Uterus (tissue), 2 donors: ENCODE measurements around the gene COL6A3.

ENCODE experiments used
- POLR2A ChIP-seq, 2 donors: fragments of 450-650 bp; IDR thresholded peaks; one replicate each; pipeline ENCODE4 v1.6.1; 2016; ENCODE audit warnings: antibody characterized with exemption in 2 of 2, mild to moderate bottlenecking in 1 of 2, moderate library complexity in 1 of 2
- TF ChIP-seq, protein P1 (sequence below), 4 experiments: fragments of 200-600 bp in 2 of 4; fragments of 450-650 bp in 2 of 4; sonication (generic) in 2 of 4; IDR thresholded peaks; one replicate each; pipeline ENCODE4 v1.5.1; 2016 to 2019; ENCODE audit warnings: antibody characterized with exemption in 4 of 4, mild to moderate bottlenecking in 2 of 4, moderate library complexity in 1 of 4

- TF ChIP-seq, protein P1, sequence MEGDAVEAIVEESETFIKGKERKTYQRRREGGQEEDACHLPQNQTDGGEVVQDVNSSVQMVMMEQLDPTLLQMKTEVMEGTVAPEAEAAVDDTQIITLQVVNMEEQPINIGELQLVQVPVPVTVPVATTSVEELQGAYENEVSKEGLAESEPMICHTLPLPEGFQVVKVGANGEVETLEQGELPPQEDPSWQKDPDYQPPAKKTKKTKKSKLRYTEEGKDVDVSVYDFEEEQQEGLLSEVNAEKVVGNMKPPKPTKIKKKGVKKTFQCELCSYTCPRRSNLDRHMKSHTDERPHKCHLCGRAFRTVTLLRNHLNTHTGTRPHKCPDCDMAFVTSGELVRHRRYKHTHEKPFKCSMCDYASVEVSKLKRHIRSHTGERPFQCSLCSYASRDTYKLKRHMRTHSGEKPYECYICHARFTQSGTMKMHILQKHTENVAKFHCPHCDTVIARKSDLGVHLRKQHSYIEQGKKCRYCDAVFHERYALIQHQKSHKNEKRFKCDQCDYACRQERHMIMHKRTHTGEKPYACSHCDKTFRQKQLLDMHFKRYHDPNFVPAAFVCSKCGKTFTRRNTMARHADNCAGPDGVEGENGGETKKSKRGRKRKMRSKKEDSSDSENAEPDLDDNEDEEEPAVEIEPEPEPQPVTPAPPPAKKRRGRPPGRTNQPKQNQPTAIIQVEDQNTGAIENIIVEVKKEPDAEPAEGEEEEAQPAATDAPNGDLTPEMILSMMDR (IDR thresholded peaks at IDR 0.05), result no peak
- no peak for TF ChIP-seq POLR2A (IDR thresholded peaks at IDR 0.05)
These were observed 12.6 kb upstream of the COL6A3 start for GRCh38 chr2:237426517-237426916.
